CD4-positive, CD25-positive, alpha-beta regulatory T cell (primary cell): ENCODE measurements around the gene PDSS2. TPM values are rescaled to one million over a fixed set of nuclear protein-coding genes. Genes with fewer than 3 reads are reported as not detected.
"Not testable (repeated sequence)": the region's sequence is repeated elsewhere in the genome, so short reads cannot be mapped to it uniquely, and the experiment has no call there.

ENCODE experiments used
- ATAC-seq, 2 donors: fragments of 150-1000 bp; cut with Tn5 transposase; one replicate each; pipeline ENCODE4 v1.10.0; 2021; ENCODE audit warnings: low read depth in 2 of 2, moderate number of reproducible peaks in 2 of 2, moderate library complexity in 1 of 2
- DNase-seq, 3 donors: peaks; one replicate each; pipeline versions ENCODE4 v3.0.0 to v3.0.0-alpha.2; 2012 to 2022; ENCODE audit warnings: mixed read lengths in 1 of 3
- H3K27ac ChIP-seq: one replicate; pipeline ENCODE4 v1.7.0; 2013; ENCODE audit warnings: mild to moderate bottlenecking, low read length; ENCODE audit not compliant: insufficient read depth, poor library complexity, severe bottlenecking
- H3K27me3 ChIP-seq: one replicate; pipeline ENCODE4 v1.7.0; 2013; ENCODE audit warnings: low read length; ENCODE audit not compliant: control insufficient read depth, insufficient read depth
- H3K36me3 ChIP-seq: one replicate; pipeline ENCODE4 v1.7.0; 2013; ENCODE audit warnings: mild to moderate bottlenecking, low read length, moderate library complexity; ENCODE audit not compliant: control insufficient read depth, insufficient read depth
- H3K4me1 ChIP-seq: 2 replicates; pipeline ENCODE4 v1.7.0; 2013; ENCODE audit warnings: mild to moderate bottlenecking, low read length; ENCODE audit not compliant: insufficient read depth, control insufficient read depth, poor library complexity, severe bottlenecking
- H3K4me3 ChIP-seq: one replicate; pipeline ENCODE4 v1.7.0; 2013; ENCODE audit warnings: low read depth, mild to moderate bottlenecking, low read length, moderate library complexity
- H3K9me3 ChIP-seq, 2 experiments: 1 replicate in 1 of 2; 2 replicates in 1 of 2; pipeline ENCODE4 v1.7.0; 2013; ENCODE audit warnings: low read length in 2 of 2, mild to moderate bottlenecking in 1 of 2, moderate library complexity in 1 of 2; ENCODE audit not compliant: control insufficient read depth in 2 of 2
- H3K27ac Mint-ChIP-seq, 3 donors: one replicate each; pipeline ENCODE4 v1.8.0; 2020 to 2022; ENCODE audit warnings: mild to moderate bottlenecking in 3 of 3, mixed read lengths in 3 of 3, moderate library complexity in 2 of 3
- H3K27me3 Mint-ChIP-seq: one replicate; pipeline ENCODE4 v1.8.0; 2022; ENCODE audit warnings: mild to moderate bottlenecking, mixed read lengths
- H3K36me3 Mint-ChIP-seq: one replicate; pipeline ENCODE4 v1.8.0; 2020; ENCODE audit warnings: mixed read lengths
- H3K4me1 Mint-ChIP-seq, 4 donors: one replicate each; pipeline ENCODE4 v1.8.0; 2020 to 2022; ENCODE audit warnings: mixed read lengths in 4 of 4, mild to moderate bottlenecking in 1 of 4
- H3K4me3 Mint-ChIP-seq, 4 donors: one replicate each; pipeline ENCODE4 v1.8.0; 2020 to 2022; ENCODE audit warnings: mild to moderate bottlenecking in 4 of 4, mixed read lengths in 4 of 4, moderate library complexity in 3 of 4
- H3K9me3 Mint-ChIP-seq, 7 donors: one replicate each; pipeline ENCODE4 v1.8.0; 2020 to 2022; ENCODE audit warnings: mixed read lengths in 7 of 7, mild to moderate bottlenecking in 3 of 7, moderate library complexity in 2 of 7
- polyA plus RNA-seq, 4 donors: library from polyadenylated mRNA; unstranded; fragments of 300-500 nt; fragmentation: Illumina TruSeq; gene quantifications; one replicate each; pipeline ENCODE4 v1.2.3, GENCODE V29; 2021
- total RNA-seq: library from RNA; stranded (reverse); gene quantifications from one replicate; pipeline ENCODE4 v1.2.3, GENCODE V29; 2022

Gene PDSS2
- total and polyA plus RNA-seq, 5 donors from 2014 or later, result 11.6 to 18.8 (median 15.1) TPM

GRCh38 chr6:107185391-107185970 is 273.9 kb downstream of the PDSS2 start:
- no peak overlapping the region for H3K4me3 Mint-ChIP-seq
- Histone ChIP-seq H3K4me1 (no peaks in the 10 kb centered on the region), H3K36me3 (no peaks in the 10 kb centered on the region), H3K4me3 (no peak overlapping the region), H3K9me3 (no peaks in the 10 kb centered on the region), H3K27ac (no peak overlapping the region), H3K27me3 (no peaks in the 10 kb centered on the region)
- ATAC-seq (no peak), DNase-seq (no peak)
- H3K4me1 Mint-ChIP-seq, result peaks cover 0 to 1% (median 0%) of the 10 kb centered on the region in 4 donors
- no peaks in the 10 kb centered on the region for H3K27me3 Mint-ChIP-seq
- H3K36me3 Mint-ChIP-seq, result peaks cover 26% of the 10 kb centered on the region
- no peak overlapping the region for H3K27ac Mint-ChIP-seq
- H3K9me3 Mint-ChIP-seq, result no peaks in the 10 kb centered on the region

- Histone ChIP-seq H3K9me3 (no peaks in the 10 kb centered on the region), H3K27me3 (no peaks in the 10 kb centered on the region), H3K4me3 (no peak overlapping the region), H3K4me1 (no peaks in the 10 kb centered on the region), H3K27ac (no peak overlapping the region), H3K36me3 (no peaks in the 10 kb centered on the region)
- no peaks in the 10 kb centered on the region for H3K9me3 Mint-ChIP-seq
- ATAC-seq (no peak), DNase-seq (no peak)
- H3K27me3 Mint-ChIP-seq, result no peaks in the 10 kb centered on the region
- H3K27ac Mint-ChIP-seq, result no peak overlapping the region
- H3K4me3 Mint-ChIP-seq, result no peak overlapping the region
- H3K4me1 Mint-ChIP-seq, result no peaks in the 10 kb centered on the region
- H3K36me3 Mint-ChIP-seq, result peaks cover 20% of the 10 kb centered on the region
Observed at GRCh38 chr6:107184435-107184834, 274.9 kb downstream of the PDSS2 start.

- Histone ChIP-seq H3K27ac (no peak overlapping the region), H3K4me1 (no peaks in the 10 kb centered on the region), H3K36me3 (no peaks in the 10 kb centered on the region), H3K9me3 (no peaks in the 10 kb centered on the region), H3K4me3 (no peak overlapping the region), H3K27me3 (no peaks in the 10 kb centered on the region)
- DNase-seq, result no peak
- Mint-ChIP-seq H3K27ac (no peak overlapping the region), H3K36me3 (peaks cover 10% of the 10 kb centered on the region), H3K4me1 (no peaks in the 10 kb centered on the region), H3K4me3 (no peak overlapping the region), H3K27me3 (no peaks in the 10 kb centered on the region), H3K9me3 (peaks cover 0 to 1% (median 0%) of the 10 kb centered on the region in 7 donors)
- no peak for ATAC-seq
Observed at GRCh38 chr6:107180099-107180498, 279.3 kb downstream of the PDSS2 start.

- no peaks in the 10 kb centered on the region for H3K27me3 Mint-ChIP-seq
- H3K4me1 ChIP-seq, result no peaks in the 10 kb centered on the region
- H3K4me3 Mint-ChIP-seq, result no peak overlapping the region
- peaks cover 10% of the 10 kb centered on the region for H3K36me3 Mint-ChIP-seq
- H3K4me3 ChIP-seq, result no peak overlapping the region
- no peaks in the 10 kb centered on the region for H3K9me3 ChIP-seq
- no peak overlapping the region for H3K27ac Mint-ChIP-seq
- ATAC-seq, result no peak
- no peaks in the 10 kb centered on the region for H3K36me3 ChIP-seq
- no peaks in the 10 kb centered on the region for H3K4me1 Mint-ChIP-seq
- H3K27me3 ChIP-seq, result no peaks in the 10 kb centered on the region
- peak in 1 of 3 donors; percentile 15 for DNase-seq
- no peak overlapping the region for H3K27ac ChIP-seq
- H3K9me3 Mint-ChIP-seq, result peaks cover 0 to 1% (median 0%) of the 10 kb centered on the region in 7 donors
Observed at GRCh38 chr6:107179004-107179403, 280.4 kb downstream of the PDSS2 start.

- Mint-ChIP-seq H3K4me3 (no peak overlapping the region), H3K4me1 (no peaks in the 10 kb centered on the region), H3K36me3 (peaks cover 18% of the 10 kb centered on the region), H3K9me3 (peaks cover 0 to 2% (median 0%) of the 10 kb centered on the region in 7 donors), H3K27me3 (no peaks in the 10 kb centered on the region), H3K27ac (no peak overlapping the region)
- Histone ChIP-seq H3K9me3 (no peaks in the 10 kb centered on the region), H3K4me1 (no peaks in the 10 kb centered on the region), H3K36me3 (no peaks in the 10 kb centered on the region), H3K27me3 (no peaks in the 10 kb centered on the region), H3K27ac (no peak overlapping the region), H3K4me3 (no peak overlapping the region)
- ATAC-seq, result no peak
- DNase-seq, result no peak
Observed at GRCh38 chr6:107173779-107174178, 285.6 kb downstream of the PDSS2 start.

- no peak for ATAC-seq
- H3K4me3 ChIP-seq, result no peak overlapping the region
- H3K27ac Mint-ChIP-seq, result no peak overlapping the region
- H3K36me3 Mint-ChIP-seq, result peaks cover 19% of the 10 kb centered on the region
- no peaks in the 10 kb centered on the region for H3K27me3 Mint-ChIP-seq
- H3K27me3 ChIP-seq, result no peaks in the 10 kb centered on the region
- DNase-seq, result no peak
- H3K4me1 Mint-ChIP-seq, result no peaks in the 10 kb centered on the region
- no peak overlapping the region for H3K4me3 Mint-ChIP-seq
- H3K4me1 ChIP-seq, result no peaks in the 10 kb centered on the region
- no peaks in the 10 kb centered on the region for H3K9me3 ChIP-seq
- no peaks in the 10 kb centered on the region for H3K36me3 ChIP-seq
- H3K9me3 Mint-ChIP-seq, result peaks cover 0 to 2% (median 0%) of the 10 kb centered on the region in 7 donors
- no peak overlapping the region for H3K27ac ChIP-seq
Observed at GRCh38 chr6:107171513-107171912, 287.9 kb downstream of the PDSS2 start.

DNA sequence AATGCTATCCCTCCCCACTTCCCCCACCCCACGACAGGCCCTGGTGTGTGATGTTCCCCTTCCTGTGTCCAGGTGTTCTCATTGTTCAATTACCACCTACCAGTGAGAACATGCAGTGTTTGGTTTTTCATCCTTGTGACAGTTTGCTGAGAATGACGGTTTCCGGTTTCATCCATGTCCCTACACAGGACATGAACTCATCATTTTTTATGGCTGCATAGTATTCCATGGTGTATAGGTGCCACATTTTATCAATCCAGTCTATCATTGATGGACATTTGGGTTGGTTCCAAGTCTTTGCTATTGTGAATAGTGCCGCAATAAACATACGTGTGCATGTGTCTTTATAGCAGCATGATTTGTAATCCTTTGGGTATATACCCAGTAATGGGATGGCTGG is 295.1 kb downstream of the PDSS2 start:
- not testable (repeated sequence) for H3K36me3 ChIP-seq, H3K4me3 ChIP-seq, H3K4me3 Mint-ChIP-seq, ATAC-seq, H3K9me3 Mint-ChIP-seq, H3K27ac Mint-ChIP-seq, H3K27me3 ChIP-seq, H3K36me3 Mint-ChIP-seq, H3K4me1 ChIP-seq, H3K9me3 ChIP-seq, DNase-seq, H3K4me1 Mint-ChIP-seq, H3K27ac ChIP-seq, H3K27me3 Mint-ChIP-seq

- Histone ChIP-seq H3K36me3 (no peaks in the 10 kb centered on the region), H3K4me3 (no peak overlapping the region), H3K4me1 (no peaks in the 10 kb centered on the region), H3K27ac (no peak overlapping the region), H3K9me3 (no peaks in the 10 kb centered on the region), H3K27me3 (no peaks in the 10 kb centered on the region)
- DNase-seq (no peak), ATAC-seq (no peak)
- H3K36me3 Mint-ChIP-seq, result no peaks in the 10 kb centered on the region
- no peaks in the 10 kb centered on the region for H3K27me3 Mint-ChIP-seq
- peaks cover 0 to 1% (median 0%) of the 10 kb centered on the region in 7 donors for H3K9me3 Mint-ChIP-seq
- H3K4me1 Mint-ChIP-seq, result peaks cover 0 to 2% (median 0%) of the 10 kb centered on the region in 4 donors
- no peak overlapping the region for H3K4me3 Mint-ChIP-seq
- H3K27ac Mint-ChIP-seq, result no peak overlapping the region
Observed at GRCh38 chr6:107161521-107161920, 297.8 kb downstream of the PDSS2 start.
